HUDEP-2 (cell line): ENCODE results near the gene VPS37D.
"Not testable (repeated sequence)": the region's sequence is repeated elsewhere in the genome, so short reads cannot be mapped to it uniquely, and the experiment has no call there.

Source experiments
- DNase-seq, 76 experiments: peaks; one replicate each; lab custom pipeline; 2025; ENCODE audit not compliant: unreplicated experiment in 76 of 76; lab: John Stamatoyannopoulos, UW

The VPS37D gene

GRCh38 chr7:73645643-73646174 is 21.9 kb upstream of the VPS37D start:
- DNase-seq = no peak

GRCh38 chr7:73646785-73647724 is 20.6 kb upstream of the VPS37D start:
- no peak for DNase-seq

- DNase-seq = peak in 4 of 76 experiments; percentile 5 to 28 (median 12)
Measured at GRCh38 chr7:73647725-73648592, 19.7 kb upstream of the VPS37D start.

- DNase-seq = no peak
Measured at GRCh38 chr7:73648593-73649332, 18.9 kb upstream of the VPS37D start.

GRCh38 chr7:73649576-73649975 is 18.1 kb upstream of the VPS37D start:
- no peak for DNase-seq

GRCh38 chr7:73650524-73650923 is 17.1 kb upstream of the VPS37D start:
- no peak for DNase-seq

GRCh38 chr7:73652541-73652949 is 15.1 kb upstream of the VPS37D start:
- DNase-seq = no peak

GRCh38 chr7:73655309-73655708 is 12.3 kb upstream of the VPS37D start:
- DNase-seq = not testable (repeated sequence)

GRCh38 chr7:73659983-73660382 is 7.6 kb upstream of the VPS37D start:
- DNase-seq = no peak

GRCh38 chr7:73660594-73660993 is 7.0 kb upstream of the VPS37D start:
- DNase-seq = not testable (repeated sequence)

- DNase-seq = no peak
Measured at GRCh38 chr7:73663033-73663432, 4.6 kb upstream of the VPS37D start.

GRCh38 chr7:73668103-73668885 is 663 bp downstream of the VPS37D start:
- no peak for DNase-seq

- no peak for DNase-seq
Measured at GRCh38 chr7:73668886-73669230, 1.2 kb downstream of the VPS37D start.

- DNase-seq = no peak
Measured at GRCh38 chr7:73669288-73669701, 1.7 kb downstream of the VPS37D start.

GRCh38 chr7:73669858-73670385 is 2.3 kb downstream of the VPS37D start:
- DNase-seq = no peak

- no peak for DNase-seq
Measured at GRCh38 chr7:73671322-73671661, 3.7 kb downstream of the VPS37D start.

GRCh38 chr7:73671857-73672445 is 4.3 kb downstream of the VPS37D start:
- DNase-seq = no peak

GRCh38 chr7:73674468-73675124 is 7.0 kb downstream of the VPS37D start:
- DNase-seq = no peak

GRCh38 chr7:73676062-73676461 is 8.4 kb downstream of the VPS37D start:
- not testable (repeated sequence) for DNase-seq
